Astrocyte of the cerebellum (primary cell): ENCODE data around the gene MYH4.

Experiments used
- DNase-seq: peaks from one replicate; pipeline ENCODE4 v3.0.0-alpha.2; 2011; ENCODE audit warnings: low read depth
- H3K4me3 ChIP-seq: 2 replicates; pipeline ENCODE4 v1.5.1; 2011; ENCODE audit warnings: mild to moderate bottlenecking, low read depth, low read length, moderate library complexity
- CTCF ChIP-seq: IDR thresholded peaks from 2 replicates; pipeline ENCODE4 v1.5.1; 2012; ENCODE audit warnings: low read length, low read depth, moderate library complexity, mild to moderate bottlenecking; ENCODE audit errors: missing control alignments
- in situ Hi-C: cut with HindIII; loops from 2 replicates; pipeline ENCODE4 v1.10.0; 2017; ENCODE audit warnings: low sequenced_read_pairs

The MYH4 gene

GRCh38 chr17:10499950-10500349 is 30.6 kb upstream of the MYH4 start:
- TF ChIP-seq CTCF, result no peak
- in situ Hi-C loops, result no loop called here
- no peak for DNase-seq

GRCh38 chr17:10492004-10492403 is 22.6 kb upstream of the MYH4 start:
- TF ChIP-seq CTCF, result no peak
- no peak for DNase-seq
- no peak overlapping the region for H3K4me3 ChIP-seq
- in situ Hi-C loops, result no loop called here

More at GRCh38 chr17:10499950-10500349, 30.6 kb upstream of the MYH4 start:
- no peak overlapping the region for H3K4me3 ChIP-seq

- no peak for TF ChIP-seq CTCF
- in situ Hi-C loops, result no loop called here
- no peak for DNase-seq
- H3K4me3 ChIP-seq, result no peak overlapping the region
Observed at GRCh38 chr17:10482252-10482651, 12.9 kb upstream of the MYH4 start.

GRCh38 chr17:10477701-10478100 is 8.3 kb upstream of the MYH4 start:
- no peak overlapping the region for H3K4me3 ChIP-seq
- DNase-seq, result no peak
- TF ChIP-seq CTCF, result no peak
- in situ Hi-C loops, result no loop called here

- DNase-seq, result no peak
- in situ Hi-C loops, result no loop called here
- no peak overlapping the region for H3K4me3 ChIP-seq
- TF ChIP-seq CTCF, result no peak
Observed at GRCh38 chr17:10474536-10474935, 5.2 kb upstream of the MYH4 start.

GRCh38 chr17:10471858-10472257 is 2.5 kb upstream of the MYH4 start:
- in situ Hi-C loops, result no loop called here
- DNase-seq, result no peak
- no peak for TF ChIP-seq CTCF
- no peak overlapping the region for H3K4me3 ChIP-seq

- no peak for TF ChIP-seq CTCF
- DNase-seq, result no peak
Observed at GRCh38 chr17:10463402-10463801, 6.0 kb downstream of the MYH4 start.

More at GRCh38 chr17:10463402-10463801, 6.0 kb downstream of the MYH4 start:
- no peak overlapping the region for H3K4me3 ChIP-seq
- in situ Hi-C loops, result no loop called here
